DMS79 treated with DMSO at 0.1 percent for 48 hours (cell line): ENCODE results near the gene ZNF775.

ENCODE experiments used
- DNase-seq: peaks from one replicate; lab custom pipeline; 2025; lab: John Stamatoyannopoulos, UW

Gene ZNF775

DNA sequence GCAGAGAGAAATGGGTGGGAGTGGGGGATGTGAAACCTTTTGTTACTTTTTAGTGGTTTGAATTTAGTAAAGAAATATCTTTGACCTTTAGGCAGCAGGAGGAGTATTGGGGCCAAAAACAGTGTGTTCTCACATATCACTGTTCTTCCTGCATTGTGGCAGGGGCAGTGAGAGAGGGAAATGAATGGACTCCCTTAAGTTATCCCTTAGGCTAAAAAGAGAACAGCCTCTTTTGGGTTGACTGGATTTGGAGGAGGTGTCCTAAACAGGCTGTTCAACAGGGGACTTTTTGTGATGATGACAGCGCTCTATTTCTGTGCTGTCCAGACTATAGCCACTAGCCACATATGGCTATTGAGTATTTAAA, 22.3 kb downstream of the ZNF775 start:
- no peak for DNase-seq

DNA sequence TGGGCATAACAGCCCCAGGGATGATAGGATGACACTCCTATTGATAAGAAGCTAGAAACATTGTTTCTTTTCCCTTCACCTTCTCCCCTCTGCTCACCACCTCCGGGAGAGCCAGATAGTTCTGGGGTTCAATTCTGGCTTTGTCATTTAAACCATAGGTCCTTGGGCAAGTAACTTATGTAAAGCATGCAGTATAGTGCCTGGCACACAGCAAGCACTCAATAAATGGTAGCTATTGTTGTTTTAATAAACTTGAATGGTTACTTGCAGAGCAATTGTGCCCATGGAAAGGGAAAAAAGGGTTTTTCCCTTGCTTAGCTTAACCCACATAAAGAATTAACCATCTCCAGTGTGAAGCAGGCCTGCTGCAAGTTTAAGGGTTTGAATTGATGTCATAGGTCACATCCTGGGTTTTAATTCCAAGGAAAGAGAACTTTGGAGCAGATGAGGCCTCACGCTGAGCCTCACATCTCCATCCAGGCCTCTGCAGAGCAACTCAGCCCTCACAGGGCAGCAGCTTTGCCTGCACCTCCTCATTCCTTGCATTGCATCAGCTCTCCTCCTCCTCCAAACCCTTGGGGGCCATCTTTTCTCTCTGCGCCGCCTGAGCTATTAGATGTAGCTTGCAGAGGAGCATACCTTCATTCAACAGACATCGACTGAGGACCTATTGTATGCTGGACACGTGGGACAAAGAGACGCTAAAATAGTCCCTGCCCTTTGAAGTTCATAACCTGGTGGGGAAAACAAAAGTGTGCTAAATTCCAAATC, 22.9 kb downstream of the ZNF775 start:
- DNase-seq = no peak

DNA sequence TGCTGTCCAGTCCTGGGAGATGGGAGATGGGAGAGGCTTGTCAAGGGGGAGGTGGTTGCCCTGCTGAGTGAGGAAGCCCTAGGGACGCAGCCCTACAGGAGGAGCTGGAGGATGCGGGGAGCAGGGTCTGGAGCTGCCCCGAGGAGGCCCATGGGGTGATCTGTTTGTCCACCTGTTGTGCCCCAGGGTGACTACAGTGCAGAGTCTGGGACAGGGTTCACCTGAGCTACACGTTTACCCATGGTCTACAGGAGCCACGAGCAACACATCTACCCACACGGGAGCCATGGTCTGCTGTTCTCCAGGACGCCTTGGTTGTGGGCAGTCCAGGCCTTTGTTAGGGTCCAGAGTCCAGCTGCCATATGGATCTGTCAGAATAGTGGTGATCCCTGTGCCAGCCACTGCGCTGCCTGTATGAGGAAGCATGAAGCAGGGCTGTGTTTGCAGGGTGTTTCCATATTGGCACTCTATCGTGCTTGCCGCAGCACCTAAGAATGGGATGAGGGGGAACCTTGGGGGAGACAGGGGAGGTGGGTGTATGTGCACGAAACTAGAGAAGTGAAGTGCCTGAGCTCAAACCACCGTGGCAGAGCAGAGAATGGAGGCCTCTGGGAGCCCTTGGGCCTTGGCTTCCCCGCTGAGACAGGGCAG, 23.7 kb downstream of the ZNF775 start:
- no peak for DNase-seq

- no peak for DNase-seq
Measured at GRCh38 chr7:150403376-150404171, 24.4 kb downstream of the ZNF775 start.

GRCh38 chr7:150404172-150404804, 25.2 kb downstream of the ZNF775 start:
- no peak for DNase-seq

DNA sequence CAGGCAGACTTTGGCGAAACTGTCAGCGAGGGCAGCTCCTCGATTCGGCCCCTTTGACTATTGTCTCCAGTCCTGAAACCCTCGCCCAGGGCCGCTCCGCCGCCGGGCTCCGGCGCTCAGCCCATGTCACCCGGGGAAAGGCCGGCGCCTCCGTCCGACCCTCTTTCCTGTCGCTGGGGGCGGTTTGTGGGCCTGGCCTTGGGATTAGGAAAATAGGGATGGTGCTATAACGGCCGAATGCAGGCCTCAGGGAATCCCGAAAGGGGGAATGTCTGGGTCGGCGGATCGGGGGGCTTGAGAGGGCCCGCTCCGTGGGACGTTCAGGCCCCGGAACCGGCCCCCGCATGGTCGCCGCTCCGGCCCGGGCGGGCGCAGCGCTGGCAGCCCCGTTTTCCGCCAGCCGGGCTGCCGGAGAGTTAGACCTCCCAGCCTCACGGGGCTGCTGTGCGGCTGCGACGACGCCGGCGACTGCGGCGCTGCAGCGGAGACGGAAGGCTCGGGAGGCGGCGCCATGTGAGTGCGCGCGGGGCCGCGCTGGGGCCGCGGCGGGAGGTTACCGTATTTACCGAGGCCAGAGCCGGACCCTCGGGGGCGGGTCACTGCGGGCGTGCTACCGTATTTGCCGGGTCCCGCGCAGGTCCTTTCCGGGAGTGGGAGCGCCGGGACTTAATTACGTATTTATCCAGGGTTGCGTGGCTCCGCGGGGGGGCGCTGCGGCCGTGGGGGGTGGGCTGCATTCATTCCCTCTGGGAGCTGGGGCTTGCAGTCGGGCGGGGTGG, 25.9 kb downstream of the ZNF775 start:
- DNase-seq = peak; percentile 24

DNA sequence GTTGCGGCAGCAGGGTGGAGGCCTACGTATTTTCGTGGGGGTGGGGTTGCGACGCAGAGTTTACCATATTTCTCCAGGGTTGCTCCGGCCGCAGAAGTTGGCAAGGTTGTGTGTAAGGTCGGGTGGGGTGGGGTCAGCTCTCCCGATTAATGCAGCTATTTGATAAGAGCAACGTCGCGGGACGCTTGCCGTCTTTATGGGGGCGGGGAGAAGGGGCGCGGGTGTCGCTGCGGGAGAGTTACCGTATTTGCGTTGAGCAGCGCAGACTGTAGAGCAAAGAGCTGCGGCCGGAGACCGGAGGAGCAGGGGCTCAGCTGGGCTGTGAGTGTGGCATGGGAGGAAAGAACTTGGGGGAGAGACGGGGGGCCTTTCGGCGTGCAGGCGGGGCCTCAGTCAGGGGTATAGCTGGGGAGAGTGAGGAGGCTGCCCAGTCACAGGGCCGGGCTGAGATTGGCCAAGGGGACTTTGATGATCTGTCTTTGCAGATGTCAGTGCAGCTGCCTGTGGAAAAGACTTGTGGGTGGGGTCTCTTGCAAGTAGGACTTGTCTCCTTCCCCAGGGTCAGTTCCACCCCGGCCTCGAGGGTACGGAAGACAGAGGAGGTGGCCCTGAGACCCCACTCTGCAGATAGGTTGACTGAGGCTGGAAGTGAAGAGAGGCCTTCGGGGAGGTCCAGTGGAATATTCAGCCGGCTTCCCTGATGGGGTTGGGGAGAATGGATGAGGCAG, 26.6 kb downstream of the ZNF775 start:
- DNase-seq = no peak

GRCh38 chr7:150406312-150406566, 27.1 kb downstream of the ZNF775 start:
- DNase-seq = no peak

GRCh38 chr7:150406567-150407421, 27.7 kb downstream of the ZNF775 start:
- no peak for DNase-seq

GRCh38 chr7:150407588-150408392, 28.7 kb downstream of the ZNF775 start:
- no peak for DNase-seq

GRCh38 chr7:150408393-150409299, 29.5 kb downstream of the ZNF775 start:
- DNase-seq = no peak

- no peak for DNase-seq
Measured at GRCh38 chr7:150409300-150410030, 30.3 kb downstream of the ZNF775 start.

GRCh38 chr7:150410131-150410530, 31.0 kb downstream of the ZNF775 start:
- DNase-seq = no peak

DNA sequence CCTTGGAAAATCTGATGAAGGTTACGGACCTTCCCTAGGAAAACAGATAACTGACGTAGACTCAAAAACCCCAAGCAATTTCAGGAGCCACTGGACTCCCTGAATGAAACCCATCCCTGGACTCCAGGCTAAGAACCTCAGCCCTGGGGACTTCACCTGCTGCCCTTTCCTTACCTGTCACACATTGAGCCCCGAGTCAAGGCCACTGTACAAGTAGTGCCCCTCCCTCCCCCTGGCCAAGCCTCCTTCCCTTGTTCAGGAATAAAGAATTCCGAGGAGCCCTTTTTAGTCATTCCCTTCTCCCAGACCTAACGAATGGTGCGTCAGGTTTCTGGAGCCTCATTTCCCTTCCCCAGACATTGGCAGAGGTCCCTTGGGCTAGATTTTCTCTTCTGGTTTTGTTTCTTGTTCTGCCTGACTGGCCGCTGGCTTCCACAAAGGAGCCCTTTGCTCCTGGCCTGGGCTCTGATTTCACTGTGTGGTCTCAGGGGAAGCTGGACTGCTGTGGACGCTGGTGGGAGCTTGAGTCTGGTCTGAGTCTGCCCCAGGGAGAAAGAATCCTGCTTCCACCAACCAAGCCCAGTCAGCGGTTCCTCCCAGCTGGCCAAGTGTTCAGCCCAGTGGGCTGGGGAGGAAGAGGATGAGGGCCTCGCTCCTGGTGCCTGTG, 31.7 kb downstream of the ZNF775 start:
- no peak for DNase-seq

GRCh38 chr7:150411606-150412005, 32.5 kb downstream of the ZNF775 start:
- DNase-seq = no peak

- no peak for DNase-seq
Measured at GRCh38 chr7:150412016-150412415, 32.9 kb downstream of the ZNF775 start.
